K562 (cell line): ENCODE results near the gene ZNF646.

Experiments
- ATF7 ChIP-seq: fragments of 450-650 bp; IDR thresholded peaks from 2 replicates; pipeline ENCODE4 v1.7.1; 2014; ENCODE audit warnings: mild to moderate bottlenecking, moderate library complexity
- BRD4 ChIP-seq: fragments of 200-600 bp; sonication (generic); IDR thresholded peaks from 2 replicates; pipeline ENCODE4 v1.6.1; 2017; ENCODE audit warnings: inconsistent platforms
- CTCF ChIP-seq, 3 experiments: IDR thresholded peaks in 2 of 3; conservative IDR thresholded peaks in 1 of 3; 2 replicates each; pipeline ENCODE4 v1.5.1; 2011 to 2012; ENCODE audit warnings: low read length in 3 of 3, mild to moderate bottlenecking in 3 of 3, control low read depth in 2 of 3, improper control_type of control experiment in 1 of 3, inconsistent platforms in 1 of 3, low read depth in 1 of 3, mixed read lengths in 1 of 3, moderate library complexity in 1 of 3; ENCODE audit not compliant: insufficient read depth in 2 of 3
- ETV1 ChIP-seq: fragments of 450-650 bp; conservative IDR thresholded peaks from 2 replicates; pipeline ENCODE4 v1.6.1; 2016; ENCODE audit warnings: missing genetic modification characterization, control low read depth, low read depth, missing compliant biosample characterization
- HMG20A ChIP-seq: fragments of 450-650 bp; formaldehyde crosslinking; conservative IDR thresholded peaks from 2 replicates; pipeline ENCODE4 v1.4.0; 2020; ENCODE audit warnings: mild to moderate bottlenecking, mixed read lengths
- MAX ChIP-seq: sonication (generic); formaldehyde crosslinking; IDR thresholded peaks from 2 replicates; pipeline ENCODE4 v1.9.0; 2022; ENCODE audit warnings: mild to moderate bottlenecking, missing genetic modification reagents
- NFYB ChIP-seq: IDR thresholded peaks from 2 replicates; pipeline ENCODE4 v1.6.1; 2011; ENCODE audit warnings: mild to moderate bottlenecking, moderate library complexity; ENCODE audit not compliant: insufficient read length; ENCODE audit errors: extremely low read depth
- RFX5 ChIP-seq: IDR thresholded peaks from 2 replicates; pipeline ENCODE4 v1.6.1; 2011; ENCODE audit warnings: low read depth, mild to moderate bottlenecking, improper control_type of control experiment, low read length
- ZBTB7A ChIP-seq: IDR thresholded peaks from 2 replicates; pipeline ENCODE4 v1.6.1; 2011; ENCODE audit warnings: low read depth, mild to moderate bottlenecking, low read length, moderate library complexity, borderline replicate concordance; ENCODE audit not compliant: control insufficient read depth
- ZNF561 ChIP-seq: fragments of 450-650 bp; formaldehyde crosslinking; conservative IDR thresholded peaks from 2 replicates; pipeline ENCODE4 v1.4.0; 2020; ENCODE audit warnings: mild to moderate bottlenecking, moderate library complexity
- ZSCAN29 ChIP-seq: fragments of 450-650 bp; IDR thresholded peaks from 2 replicates; pipeline ENCODE4 v1.6.1; 2017

- TF ChIP-seq ETV1 (no peak), NFYB (no peak), ZNF561 (CRISPR knock-in tag) (no peak), BRD4 (no peak), MAX (no peak), CTCF (IDR thresholded peaks at IDR 0.05 in 2 of 3, conservative IDR thresholded peaks at IDR 0.05 in 1 of 3; ENCODE audit: insufficient read depth in 2 of 3, low read depth in 1 of 3, low read length in 3 of 3) (no peak), RFX5 (no peak), HMG20A (CRISPR knock-in tag) (no peak), ZSCAN29 (no peak), ATF7 (no peak), ZBTB7A (no peak)
These were observed 53.0 kb downstream of the ZNF646 start for GRCh38 chr16:31127182-31127581.
